Measurements from ENCODE around the gene EPC2.
"Not testable (repeated sequence)": the region's sequence is repeated elsewhere in the genome, so short reads cannot be mapped to it uniquely, and the experiment has no call there.

EPC2 gene

DNA sequence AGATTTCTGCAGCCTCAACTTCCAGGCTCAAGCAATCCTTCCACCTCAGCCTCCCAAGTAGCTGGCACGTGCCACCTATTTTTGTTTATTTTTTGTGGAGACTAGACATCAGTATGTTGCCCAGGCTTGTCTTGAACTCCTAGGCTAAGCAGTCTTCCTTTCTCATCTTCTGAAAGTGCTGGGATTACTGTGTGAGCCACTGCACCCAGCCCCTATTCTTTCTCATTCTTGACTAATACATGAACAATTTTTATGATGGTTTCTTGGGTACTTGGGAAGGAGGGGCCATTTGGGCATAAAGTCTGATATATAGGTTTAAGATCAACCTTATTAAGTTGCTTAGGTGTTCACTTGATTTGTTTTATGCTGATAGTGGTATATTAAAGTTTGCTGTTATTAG is 26.2 kb downstream of the EPC2 start:
- Histone ChIP-seq H3K4me3 (replicated peaks; ENCODE audit: insufficient read depth, low read length) (no peak overlapping the region), H3K27me3 (ENCODE audit: insufficient read depth, poor library complexity, severe bottlenecking) (no peaks in the 10 kb centered on the region), H3K27ac (replicated peaks) (no peak overlapping the region)
- no peak for TF ChIP-seq GABPA (IDR thresholded peaks at IDR 0.05; ENCODE audit: low read depth)
- no peak for TF ChIP-seq SPI1 (IDR thresholded peaks at IDR 0.05; ENCODE audit: borderline replicate concordance, low read depth)
- TF ChIP-seq, protein P1, sequence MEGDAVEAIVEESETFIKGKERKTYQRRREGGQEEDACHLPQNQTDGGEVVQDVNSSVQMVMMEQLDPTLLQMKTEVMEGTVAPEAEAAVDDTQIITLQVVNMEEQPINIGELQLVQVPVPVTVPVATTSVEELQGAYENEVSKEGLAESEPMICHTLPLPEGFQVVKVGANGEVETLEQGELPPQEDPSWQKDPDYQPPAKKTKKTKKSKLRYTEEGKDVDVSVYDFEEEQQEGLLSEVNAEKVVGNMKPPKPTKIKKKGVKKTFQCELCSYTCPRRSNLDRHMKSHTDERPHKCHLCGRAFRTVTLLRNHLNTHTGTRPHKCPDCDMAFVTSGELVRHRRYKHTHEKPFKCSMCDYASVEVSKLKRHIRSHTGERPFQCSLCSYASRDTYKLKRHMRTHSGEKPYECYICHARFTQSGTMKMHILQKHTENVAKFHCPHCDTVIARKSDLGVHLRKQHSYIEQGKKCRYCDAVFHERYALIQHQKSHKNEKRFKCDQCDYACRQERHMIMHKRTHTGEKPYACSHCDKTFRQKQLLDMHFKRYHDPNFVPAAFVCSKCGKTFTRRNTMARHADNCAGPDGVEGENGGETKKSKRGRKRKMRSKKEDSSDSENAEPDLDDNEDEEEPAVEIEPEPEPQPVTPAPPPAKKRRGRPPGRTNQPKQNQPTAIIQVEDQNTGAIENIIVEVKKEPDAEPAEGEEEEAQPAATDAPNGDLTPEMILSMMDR (IDR thresholded peaks at IDR 0.05; ENCODE audit: insufficient read depth, low read length) = no peak
- TF ChIP-seq, protein P2, sequence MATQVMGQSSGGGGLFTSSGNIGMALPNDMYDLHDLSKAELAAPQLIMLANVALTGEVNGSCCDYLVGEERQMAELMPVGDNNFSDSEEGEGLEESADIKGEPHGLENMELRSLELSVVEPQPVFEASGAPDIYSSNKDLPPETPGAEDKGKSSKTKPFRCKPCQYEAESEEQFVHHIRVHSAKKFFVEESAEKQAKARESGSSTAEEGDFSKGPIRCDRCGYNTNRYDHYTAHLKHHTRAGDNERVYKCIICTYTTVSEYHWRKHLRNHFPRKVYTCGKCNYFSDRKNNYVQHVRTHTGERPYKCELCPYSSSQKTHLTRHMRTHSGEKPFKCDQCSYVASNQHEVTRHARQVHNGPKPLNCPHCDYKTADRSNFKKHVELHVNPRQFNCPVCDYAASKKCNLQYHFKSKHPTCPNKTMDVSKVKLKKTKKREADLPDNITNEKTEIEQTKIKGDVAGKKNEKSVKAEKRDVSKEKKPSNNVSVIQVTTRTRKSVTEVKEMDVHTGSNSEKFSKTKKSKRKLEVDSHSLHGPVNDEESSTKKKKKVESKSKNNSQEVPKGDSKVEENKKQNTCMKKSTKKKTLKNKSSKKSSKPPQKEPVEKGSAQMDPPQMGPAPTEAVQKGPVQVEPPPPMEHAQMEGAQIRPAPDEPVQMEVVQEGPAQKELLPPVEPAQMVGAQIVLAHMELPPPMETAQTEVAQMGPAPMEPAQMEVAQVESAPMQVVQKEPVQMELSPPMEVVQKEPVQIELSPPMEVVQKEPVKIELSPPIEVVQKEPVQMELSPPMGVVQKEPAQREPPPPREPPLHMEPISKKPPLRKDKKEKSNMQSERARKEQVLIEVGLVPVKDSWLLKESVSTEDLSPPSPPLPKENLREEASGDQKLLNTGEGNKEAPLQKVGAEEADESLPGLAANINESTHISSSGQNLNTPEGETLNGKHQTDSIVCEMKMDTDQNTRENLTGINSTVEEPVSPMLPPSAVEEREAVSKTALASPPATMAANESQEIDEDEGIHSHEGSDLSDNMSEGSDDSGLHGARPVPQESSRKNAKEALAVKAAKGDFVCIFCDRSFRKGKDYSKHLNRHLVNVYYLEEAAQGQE (IDR thresholded peaks at IDR 0.05; ENCODE audit: insufficient replicate concordance, low read depth) = no peak
- no peak for TF ChIP-seq POLR2AphosphoS5 (IDR thresholded peaks at IDR 0.05; ENCODE audit: low read depth)
- DNase-seq (ENCODE audit: low read depth in 1 of 2, low spot score in 1 of 2) = no peak

DNA sequence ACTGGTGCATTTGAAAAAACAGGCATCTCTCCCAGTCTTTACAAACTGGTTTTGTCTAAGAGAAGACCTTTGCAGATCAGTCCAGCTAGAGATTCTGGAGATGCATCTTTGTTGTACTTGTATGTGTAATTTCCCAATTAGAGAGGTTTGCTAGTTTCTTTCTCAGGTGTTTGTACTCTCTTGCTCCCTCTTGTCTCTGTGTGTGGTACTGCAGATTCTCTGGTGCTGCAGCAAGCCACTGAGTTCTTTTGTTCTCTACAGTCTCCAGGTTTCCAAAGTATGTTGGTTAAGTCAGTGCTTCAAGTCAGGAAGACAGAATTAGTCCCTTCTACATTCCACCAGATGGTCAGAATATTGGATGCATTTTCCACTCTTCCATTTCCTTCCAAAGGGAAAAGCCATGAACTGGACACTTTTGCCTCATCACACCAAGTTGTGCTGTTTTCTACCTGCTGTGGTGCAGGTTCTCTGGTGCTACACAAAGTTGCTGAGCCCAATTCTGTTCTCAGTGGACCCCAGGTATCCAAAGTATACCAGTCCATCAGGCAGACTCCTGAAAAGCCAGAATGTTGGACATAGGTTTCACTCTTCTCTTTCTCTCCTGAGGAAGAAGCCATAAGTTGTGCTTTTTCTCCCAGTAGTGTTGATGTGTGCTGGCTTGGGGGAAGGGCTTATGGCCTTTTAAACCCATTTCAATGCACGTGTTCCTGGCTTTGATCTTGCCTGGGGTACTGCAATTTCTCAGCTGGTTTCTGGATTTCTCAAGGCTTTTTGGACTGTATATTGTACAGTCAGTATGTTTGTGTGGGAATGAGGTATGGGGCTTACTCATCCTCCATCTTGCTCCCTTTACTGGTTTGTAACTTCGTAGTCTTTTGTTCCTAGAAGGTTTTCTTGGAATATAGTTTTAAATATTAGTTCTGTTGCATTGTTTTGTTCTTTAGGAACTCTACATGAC is 29.8 kb downstream of the EPC2 start:
- Histone ChIP-seq H3K27me3 (ENCODE audit: insufficient read depth, poor library complexity, severe bottlenecking) (no peaks in the 10 kb centered on the region), H3K27ac (replicated peaks) (no peak overlapping the region), H3K4me3 (replicated peaks; ENCODE audit: insufficient read depth, low read length) (no peak overlapping the region)
- TF ChIP-seq, protein P1 (IDR thresholded peaks at IDR 0.05; ENCODE audit: insufficient read depth, low read length) = peak; percentile 53
- no peak for TF ChIP-seq SPI1 (IDR thresholded peaks at IDR 0.05; ENCODE audit: borderline replicate concordance, low read depth)
- DNase-seq (ENCODE audit: low read depth in 1 of 2, low spot score in 1 of 2) = peak in 1 of 2 experiments; percentile 19

DNA sequence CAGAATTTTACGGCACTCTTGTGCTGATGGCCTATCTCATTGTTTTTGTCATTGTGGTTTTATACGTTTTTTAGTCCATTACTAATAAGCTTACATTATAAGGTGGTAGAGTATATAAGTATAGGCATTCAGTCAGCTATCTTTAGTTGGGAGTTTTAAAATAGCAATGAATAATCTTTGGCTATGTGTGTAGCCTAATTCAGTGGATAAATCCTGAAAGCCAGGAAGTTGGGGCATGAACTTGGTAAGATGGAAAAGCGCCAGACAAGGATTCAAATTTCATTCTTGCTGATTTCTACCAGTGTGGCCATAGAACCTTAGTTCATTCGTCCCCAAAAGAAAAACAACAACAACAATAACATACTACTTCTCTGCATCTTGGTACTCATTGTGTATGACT is 31.2 kb downstream of the EPC2 start:
- H3K27me3 ChIP-seq (ENCODE audit: insufficient read depth, poor library complexity, severe bottlenecking) = no peaks in the 10 kb centered on the region
- no peak overlapping the region for H3K4me3 ChIP-seq (replicated peaks; ENCODE audit: insufficient read depth, low read length)
- TF ChIP-seq SPI1 (IDR thresholded peaks at IDR 0.05; ENCODE audit: borderline replicate concordance, low read depth) (no peak), GABPA (IDR thresholded peaks at IDR 0.05; ENCODE audit: low read depth) (no peak), POLR2AphosphoS5 (IDR thresholded peaks at IDR 0.05; ENCODE audit: low read depth) (no peak)
- TF ChIP-seq, protein P1 (IDR thresholded peaks at IDR 0.05; ENCODE audit: insufficient read depth, low read length) = no peak
- TF ChIP-seq, protein P2 (IDR thresholded peaks at IDR 0.05; ENCODE audit: insufficient replicate concordance, low read depth) = no peak
- H3K27ac ChIP-seq (replicated peaks) = no peak overlapping the region
- no peak for DNase-seq (ENCODE audit: low read depth in 1 of 2, low spot score in 1 of 2)

DNA sequence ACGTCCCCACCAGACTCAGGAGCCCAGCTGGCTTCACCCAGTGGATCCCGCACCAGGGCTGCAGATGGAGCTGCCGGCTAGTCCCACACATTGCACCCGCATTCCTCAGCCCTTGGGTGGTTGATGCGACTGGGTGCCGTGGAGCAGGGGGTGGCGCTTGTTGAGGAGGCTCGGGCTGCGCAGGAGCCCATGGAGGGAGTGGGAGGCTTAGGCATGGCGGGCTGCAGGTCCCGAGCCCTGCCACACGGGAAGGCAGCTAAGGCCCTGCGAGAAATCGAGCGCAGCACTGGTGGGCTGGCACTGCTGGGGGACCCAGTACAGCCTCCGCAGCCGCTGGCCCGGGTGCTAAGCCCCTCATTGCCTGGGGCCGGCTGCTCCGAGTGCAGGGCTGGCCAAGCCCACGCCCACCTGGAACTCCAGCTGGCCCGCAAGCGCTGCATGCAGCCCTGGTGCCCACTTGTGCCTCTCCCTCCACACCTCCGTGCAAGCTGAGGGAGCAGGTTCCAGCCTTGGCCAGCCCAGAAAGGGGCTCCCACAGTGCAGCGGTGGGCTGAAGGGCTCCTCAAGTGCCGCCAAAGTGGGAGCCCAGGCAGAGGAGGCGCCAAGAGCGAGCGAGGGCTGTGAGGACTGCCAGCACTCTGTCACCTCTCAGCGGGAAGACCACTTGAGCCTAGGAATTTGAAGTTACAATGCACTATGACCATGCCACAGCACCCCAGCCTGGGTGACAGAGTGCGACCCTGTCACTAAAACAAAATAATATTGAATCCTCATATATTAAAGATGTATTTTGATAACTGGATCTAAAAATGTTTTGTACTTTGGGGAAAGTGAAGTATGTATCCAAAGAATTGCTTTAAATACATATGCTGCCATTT is 34.0 kb downstream of the EPC2 start:
- H3K27ac ChIP-seq (replicated peaks); H3K4me3 ChIP-seq (replicated peaks; ENCODE audit: insufficient read depth, low read length); H3K27me3 ChIP-seq (ENCODE audit: insufficient read depth, poor library complexity, severe bottlenecking); DNase-seq (ENCODE audit: low read depth in 1 of 2, low spot score in 1 of 2): not testable (repeated sequence)

All from HL-60 (cell line).